ENCODE measurements around the gene NF2. TPM values are rescaled to one million over a fixed set of nuclear protein-coding genes. Genes with fewer than 3 reads are reported as not detected.

NF2 gene
- total RNA-seq, 2 donors from 2014 or later: 45.7 to 51.4 TPM

DNA sequence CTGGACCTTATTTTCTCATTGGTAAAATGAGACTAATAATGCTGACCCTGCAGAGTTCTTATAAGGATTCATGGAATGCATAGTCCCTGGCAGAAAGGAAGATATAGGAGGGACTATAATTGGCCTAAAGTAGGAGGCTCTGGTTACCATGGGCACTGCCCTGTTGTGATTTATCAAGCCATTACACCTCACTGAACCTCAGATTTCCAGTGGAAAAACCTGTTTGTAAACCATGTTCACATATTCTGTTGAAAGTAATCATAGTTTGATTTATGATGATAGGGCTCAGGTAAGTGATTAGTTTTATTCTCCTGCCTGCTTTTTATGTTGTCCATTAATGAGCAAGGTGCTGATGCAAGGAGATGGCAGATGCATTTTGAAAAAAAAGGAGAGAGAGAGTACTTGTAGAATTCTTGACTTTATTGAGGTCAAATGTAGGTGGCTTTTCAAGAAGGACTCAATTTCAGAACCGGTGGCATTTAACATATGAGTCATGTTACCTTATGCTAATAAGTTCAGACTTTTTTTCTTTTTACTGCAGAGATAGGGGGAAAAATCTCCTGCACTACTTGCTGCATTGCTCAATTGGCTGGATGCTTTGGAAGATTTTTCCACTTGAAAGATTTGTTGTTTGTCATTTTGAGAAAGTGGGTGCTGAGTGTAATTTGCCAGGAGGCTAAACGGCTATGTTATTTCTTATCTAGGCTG lies 14.6 kb downstream of the NF2 start:
- no peak overlapping the region for H3K27ac Mint-ChIP-seq

DNA sequence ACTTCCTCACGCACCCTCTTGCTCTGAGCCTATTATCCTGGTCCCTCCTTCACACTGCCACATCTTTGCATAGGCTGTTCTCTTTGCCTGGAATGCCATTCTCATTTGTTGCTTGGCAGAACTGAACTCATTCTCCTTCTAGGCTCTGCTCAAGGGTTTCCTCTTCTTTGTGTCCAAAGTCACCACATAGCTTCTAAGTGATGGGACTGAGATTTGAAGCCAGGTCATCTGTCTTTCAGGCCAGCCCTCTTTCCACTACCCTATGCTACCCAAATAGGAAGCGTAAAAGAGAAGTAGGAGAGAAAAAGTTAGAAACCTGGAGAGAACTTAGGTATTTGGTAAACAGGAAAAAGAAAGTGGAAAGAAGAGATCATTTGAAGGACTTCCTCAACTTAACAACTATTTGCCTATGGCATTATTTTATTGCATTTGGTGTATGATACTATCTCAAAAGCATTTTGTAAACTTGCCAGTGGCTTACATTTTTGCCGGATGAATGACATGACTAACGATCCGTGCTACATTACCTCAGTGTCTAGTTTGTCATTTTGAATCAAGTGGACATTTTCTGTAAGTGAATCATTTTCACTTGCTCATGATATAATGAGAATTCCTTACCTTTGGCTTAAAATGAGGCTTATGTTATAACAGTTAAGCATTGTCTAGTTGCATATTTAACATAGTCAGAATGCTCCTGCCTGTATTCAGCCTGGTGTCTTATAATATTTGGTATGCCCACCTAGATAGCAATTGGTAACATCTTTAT lies 18.5 kb downstream of the NF2 start:
- Histone ChIP-seq H3K9me3 (ENCODE audit: control insufficient read depth, low read length) (no peaks in the 10 kb centered on the region), H3K9ac (ENCODE audit: extremely low read depth, low read length, poor library complexity, severe bottlenecking) (no peak overlapping the region), H3K27ac (ENCODE audit: low read depth, low read length) (no peak overlapping the region), H3K36me3 (ENCODE audit: control insufficient read depth, insufficient read depth, low read length) (no peaks in the 10 kb centered on the region), H3K27me3 (ENCODE audit: control insufficient read depth, insufficient read depth, low read length, poor library complexity, severe bottlenecking) (no peaks in the 10 kb centered on the region), H3K4me3 (ENCODE audit: low read length) (no peak overlapping the region), H3K4me1 (ENCODE audit: control insufficient read depth, insufficient read depth, low read length) (no peaks in the 10 kb centered on the region)
- WGBS, 2 experiments (ENCODE audit: insufficient coverage in 1 of 2, insufficient read length in 1 of 2): 97 to 100% methylated on average over 3 to 4 of the region's 5 CpGs
- Mint-ChIP-seq H3K36me3 (ENCODE audit: low read depth) (no peaks in the 10 kb centered on the region), H3K27ac (no peak overlapping the region), H3K4me1 (peaks cover 2% of the 10 kb centered on the region), H3K4me3 (no peak overlapping the region), H3K27me3 (ENCODE audit: insufficient read depth) (no peaks in the 10 kb centered on the region), H3K9me3 (no peaks in the 10 kb centered on the region)
- DNase-seq: no peak
- TF ChIP-seq, protein P1, sequence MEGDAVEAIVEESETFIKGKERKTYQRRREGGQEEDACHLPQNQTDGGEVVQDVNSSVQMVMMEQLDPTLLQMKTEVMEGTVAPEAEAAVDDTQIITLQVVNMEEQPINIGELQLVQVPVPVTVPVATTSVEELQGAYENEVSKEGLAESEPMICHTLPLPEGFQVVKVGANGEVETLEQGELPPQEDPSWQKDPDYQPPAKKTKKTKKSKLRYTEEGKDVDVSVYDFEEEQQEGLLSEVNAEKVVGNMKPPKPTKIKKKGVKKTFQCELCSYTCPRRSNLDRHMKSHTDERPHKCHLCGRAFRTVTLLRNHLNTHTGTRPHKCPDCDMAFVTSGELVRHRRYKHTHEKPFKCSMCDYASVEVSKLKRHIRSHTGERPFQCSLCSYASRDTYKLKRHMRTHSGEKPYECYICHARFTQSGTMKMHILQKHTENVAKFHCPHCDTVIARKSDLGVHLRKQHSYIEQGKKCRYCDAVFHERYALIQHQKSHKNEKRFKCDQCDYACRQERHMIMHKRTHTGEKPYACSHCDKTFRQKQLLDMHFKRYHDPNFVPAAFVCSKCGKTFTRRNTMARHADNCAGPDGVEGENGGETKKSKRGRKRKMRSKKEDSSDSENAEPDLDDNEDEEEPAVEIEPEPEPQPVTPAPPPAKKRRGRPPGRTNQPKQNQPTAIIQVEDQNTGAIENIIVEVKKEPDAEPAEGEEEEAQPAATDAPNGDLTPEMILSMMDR (conservative IDR thresholded peaks at IDR 0.05): no peak

More for the DNA sequence above, 14.6 kb downstream of the NF2 start:
- Histone ChIP-seq H3K27ac (ENCODE audit: low read depth, low read length) (no peak overlapping the region), H3K9me3 (ENCODE audit: control insufficient read depth, low read length) (no peaks in the 10 kb centered on the region), H3K4me3 (ENCODE audit: low read length) (no peak overlapping the region), H3K4me1 (ENCODE audit: control insufficient read depth, insufficient read depth, low read length) (no peaks in the 10 kb centered on the region), H3K27me3 (ENCODE audit: control insufficient read depth, insufficient read depth, low read length, poor library complexity, severe bottlenecking) (no peaks in the 10 kb centered on the region), H3K36me3 (ENCODE audit: control insufficient read depth, insufficient read depth, low read length) (no peaks in the 10 kb centered on the region), H3K9ac (ENCODE audit: extremely low read depth, low read length, poor library complexity, severe bottlenecking) (no peak overlapping the region)
- TF ChIP-seq, protein P1 (conservative IDR thresholded peaks at IDR 0.05): no peak
- Mint-ChIP-seq H3K9me3 (no peaks in the 10 kb centered on the region), H3K4me3 (no peak overlapping the region), H3K4me1 (no peaks in the 10 kb centered on the region), H3K36me3 (ENCODE audit: low read depth) (peaks cover 2% of the 10 kb centered on the region), H3K27me3 (ENCODE audit: insufficient read depth) (no peaks in the 10 kb centered on the region)
- DNase-seq: no peak
- 33% methylated on average over 1 of the region's 2 CpGs; no CpG with 5 or more reads in 1 of the 2 experiments for WGBS, 2 experiments (ENCODE audit: insufficient coverage in 1 of 2, insufficient read length in 1 of 2)

DNA sequence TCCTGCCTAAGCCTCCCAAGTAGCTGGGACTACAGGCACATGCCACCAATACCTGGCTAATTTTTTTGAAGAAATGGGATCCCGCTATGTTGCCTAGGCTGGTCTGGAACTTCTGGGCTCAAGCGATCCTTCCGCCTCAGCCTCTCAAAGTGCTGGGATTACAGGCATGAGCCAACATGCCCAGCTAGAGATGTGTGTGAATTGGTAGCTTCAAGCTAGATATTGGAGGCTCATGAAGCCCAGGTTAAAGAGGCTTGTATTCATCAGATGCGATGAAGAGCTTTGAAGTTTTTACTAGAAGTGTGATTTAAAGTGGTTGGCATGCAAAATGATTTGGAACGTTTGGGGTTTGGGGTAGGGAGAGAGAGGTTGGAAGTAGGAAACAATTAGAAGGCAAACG lies 19.6 kb downstream of the NF2 start:
- Mint-ChIP-seq H3K9me3 (no peaks in the 10 kb centered on the region), H3K27ac (no peak overlapping the region), H3K27me3 (ENCODE audit: insufficient read depth) (no peaks in the 10 kb centered on the region), H3K4me3 (no peak overlapping the region), H3K36me3 (ENCODE audit: low read depth) (no peaks in the 10 kb centered on the region), H3K4me1 (peaks cover 2% of the 10 kb centered on the region)
- Histone ChIP-seq H3K36me3 (ENCODE audit: control insufficient read depth, insufficient read depth, low read length) (no peaks in the 10 kb centered on the region), H3K27ac (ENCODE audit: low read depth, low read length) (no peak overlapping the region), H3K27me3 (ENCODE audit: control insufficient read depth, insufficient read depth, low read length, poor library complexity, severe bottlenecking) (no peaks in the 10 kb centered on the region), H3K4me3 (ENCODE audit: low read length) (no peak overlapping the region), H3K9ac (ENCODE audit: extremely low read depth, low read length, poor library complexity, severe bottlenecking) (no peak overlapping the region), H3K9me3 (ENCODE audit: control insufficient read depth, low read length) (no peaks in the 10 kb centered on the region), H3K4me1 (ENCODE audit: control insufficient read depth, insufficient read depth, low read length) (no peaks in the 10 kb centered on the region)
- TF ChIP-seq, protein P1 (conservative IDR thresholded peaks at IDR 0.05): no peak
- no peak for DNase-seq
- 89 to 94% methylated on average over 6 of the region's 6 CpGs for WGBS, 2 experiments (ENCODE audit: insufficient coverage in 1 of 2, insufficient read length in 1 of 2)
